Dermis microvascular lymphatic vessel endothelial cell (primary cell): ENCODE data around the gene DDA1. TPM values are rescaled to one million over a fixed set of nuclear protein-coding genes. Genes with fewer than 3 reads are reported as not detected.
A peak's percentile ranks its signal among the peaks of the same experiment; 100 is the strongest.
"Not testable (repeated sequence)": the region's sequence is repeated elsewhere in the genome, so short reads cannot be mapped to it uniquely, and the experiment has no call there.

Source experiments
- DNase-seq, 2 donors: peaks; one replicate each; pipeline versions ENCODE4 v3.0.0 to v3.0.0-alpha.2; 2010; ENCODE audit warnings: low read depth in 2 of 2
- total RNA-seq: library from RNA; depleted of rRNA; stranded (reverse); fragments of >200 nt; gene quantifications from 2 replicates; pipeline ENCODE4 v1.2.1, GENCODE V29; 2014

DDA1 gene
- total RNA-seq, 1 donor from 2014 or later: 18.2 TPM

- no peak for DNase-seq
These were observed 22.6 kb upstream of the DDA1 start for GRCh38 chr19:17286752-17287151.

DNA sequence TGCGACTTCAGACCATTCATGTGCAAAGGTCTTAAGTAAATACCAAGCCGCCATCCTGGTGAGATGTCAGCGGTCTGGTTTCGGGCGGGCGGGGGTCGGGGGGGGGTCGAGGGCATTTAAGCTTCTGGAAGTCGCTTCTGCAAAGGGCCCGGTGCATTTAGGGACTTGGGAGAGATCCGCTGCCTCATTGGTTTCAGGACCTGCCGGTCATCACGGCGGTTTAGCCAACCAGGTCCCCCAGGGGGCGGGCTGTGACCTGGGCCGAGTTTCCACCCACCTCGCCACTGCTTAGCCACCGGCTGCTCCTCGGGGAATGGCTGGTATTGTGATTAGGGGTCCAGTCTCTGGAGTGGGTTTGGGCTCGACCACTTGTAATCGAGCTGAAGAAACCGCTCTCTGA, 19.9 kb upstream of the DDA1 start:
- peak; percentile 86 to 89 for DNase-seq

DNA sequence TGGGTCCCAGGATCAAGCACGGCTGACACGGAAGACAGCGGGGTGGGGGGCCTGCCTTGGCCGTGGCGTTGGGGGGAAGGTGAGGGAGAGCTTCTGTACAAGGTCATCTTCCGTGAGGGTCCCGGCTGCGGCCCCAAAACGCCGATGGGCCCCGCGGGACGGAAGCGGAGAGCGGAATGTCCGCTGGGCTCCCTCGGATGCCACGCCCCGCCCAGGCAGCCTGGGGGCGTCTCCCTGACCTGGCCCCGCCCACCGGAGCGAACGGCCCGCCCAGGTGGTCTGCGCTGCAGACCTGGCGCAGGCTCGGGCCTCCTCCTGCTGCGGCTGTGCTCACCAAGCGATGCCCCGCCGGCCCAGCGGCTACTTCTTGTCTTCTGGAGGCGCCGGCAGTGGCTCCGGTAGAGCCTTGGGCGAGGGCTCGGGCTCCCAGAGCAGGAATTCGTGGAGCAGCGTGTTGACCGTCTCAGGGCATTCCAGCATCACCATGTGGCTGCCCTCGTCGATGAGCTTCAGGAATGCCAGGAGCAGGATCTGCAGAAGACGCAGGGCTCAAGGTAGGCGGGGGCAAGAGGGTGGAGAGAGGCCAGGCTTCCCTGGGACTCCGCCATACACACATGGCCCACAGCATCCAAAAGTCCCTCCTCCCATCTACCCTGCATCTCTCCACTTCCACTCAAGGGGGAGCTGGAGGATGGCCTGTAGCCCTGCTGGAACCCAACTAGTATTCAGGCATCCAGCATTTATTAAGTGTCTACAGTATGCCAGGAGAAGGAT, 16.9 kb upstream of the DDA1 start:
- DNase-seq: peak; percentile 63 to 86

DNA sequence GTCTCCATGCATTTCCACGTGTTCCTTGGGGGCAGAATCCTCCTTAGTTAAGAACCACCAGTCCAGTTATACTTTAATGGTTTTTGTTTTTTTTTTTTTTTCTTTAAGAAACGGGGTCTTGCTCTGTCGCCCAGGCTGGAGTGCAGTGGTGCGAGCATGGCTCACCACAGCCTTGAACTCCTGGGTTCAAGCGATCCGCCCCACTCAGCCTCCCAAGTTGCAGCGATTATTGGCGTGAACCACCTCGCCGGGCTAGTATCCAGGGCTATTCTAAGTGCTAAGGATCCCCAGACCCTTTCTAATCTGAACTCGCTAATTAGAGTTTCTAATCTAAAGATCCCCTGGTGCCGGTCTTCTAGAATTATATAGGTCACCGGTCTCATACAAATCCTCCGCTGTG, 15.8 kb upstream of the DDA1 start:
- no peak for DNase-seq

GRCh38 chr19:17294051-17294891, 15.1 kb upstream of the DDA1 start:
- DNase-seq: peak in 1 of 2 donors; percentile 30

DNA sequence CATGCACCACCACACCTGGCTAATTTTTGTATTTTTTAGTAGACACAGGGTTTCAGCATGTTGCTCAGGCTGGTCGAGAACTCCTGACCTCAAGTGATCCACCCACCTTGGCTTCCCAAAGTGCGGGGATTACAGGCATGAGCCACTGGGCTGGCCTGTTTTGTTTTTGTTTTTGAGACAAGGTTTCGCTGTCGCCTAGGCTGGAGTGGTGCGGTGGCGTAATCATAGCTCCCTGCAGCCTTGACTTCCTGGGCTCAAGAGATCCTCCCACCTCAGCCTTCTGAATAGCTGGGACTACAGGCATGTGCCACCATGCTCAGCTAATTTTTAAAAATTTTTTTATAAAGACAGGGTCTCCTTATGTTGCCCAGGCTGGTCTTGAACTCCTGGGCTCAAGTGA, 13.8 kb upstream of the DDA1 start:
- not testable (repeated sequence) for DNase-seq

GRCh38 chr19:17296273-17296672, 13.1 kb upstream of the DDA1 start:
- peak; percentile 63 to 79 for DNase-seq

DNA sequence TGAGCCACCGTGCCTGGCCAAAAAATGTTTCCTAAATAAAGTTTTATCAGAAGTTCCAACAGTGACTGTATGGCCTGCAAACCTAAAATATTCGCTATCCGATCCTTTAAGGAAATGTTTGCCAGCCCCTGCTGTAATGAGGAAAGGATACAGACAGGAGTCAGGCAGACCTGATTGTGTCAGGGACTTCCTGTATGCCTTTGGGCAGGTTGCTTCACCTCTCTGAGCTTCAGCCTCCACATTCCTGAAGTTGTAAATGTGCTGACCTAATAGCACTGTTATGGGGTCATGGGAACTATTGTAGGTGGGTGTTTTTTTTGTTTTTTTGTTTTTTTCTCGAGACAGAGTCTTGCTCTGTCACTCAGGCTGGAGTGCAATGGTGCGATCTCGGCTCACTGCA, 12.4 kb upstream of the DDA1 start:
- no peak for DNase-seq

- DNase-seq: no peak
These were observed 8.3 kb upstream of the DDA1 start for GRCh38 chr19:17300992-17301619.

GRCh38 chr19:17302391-17303166, 6.8 kb upstream of the DDA1 start:
- no peak for DNase-seq

DNA sequence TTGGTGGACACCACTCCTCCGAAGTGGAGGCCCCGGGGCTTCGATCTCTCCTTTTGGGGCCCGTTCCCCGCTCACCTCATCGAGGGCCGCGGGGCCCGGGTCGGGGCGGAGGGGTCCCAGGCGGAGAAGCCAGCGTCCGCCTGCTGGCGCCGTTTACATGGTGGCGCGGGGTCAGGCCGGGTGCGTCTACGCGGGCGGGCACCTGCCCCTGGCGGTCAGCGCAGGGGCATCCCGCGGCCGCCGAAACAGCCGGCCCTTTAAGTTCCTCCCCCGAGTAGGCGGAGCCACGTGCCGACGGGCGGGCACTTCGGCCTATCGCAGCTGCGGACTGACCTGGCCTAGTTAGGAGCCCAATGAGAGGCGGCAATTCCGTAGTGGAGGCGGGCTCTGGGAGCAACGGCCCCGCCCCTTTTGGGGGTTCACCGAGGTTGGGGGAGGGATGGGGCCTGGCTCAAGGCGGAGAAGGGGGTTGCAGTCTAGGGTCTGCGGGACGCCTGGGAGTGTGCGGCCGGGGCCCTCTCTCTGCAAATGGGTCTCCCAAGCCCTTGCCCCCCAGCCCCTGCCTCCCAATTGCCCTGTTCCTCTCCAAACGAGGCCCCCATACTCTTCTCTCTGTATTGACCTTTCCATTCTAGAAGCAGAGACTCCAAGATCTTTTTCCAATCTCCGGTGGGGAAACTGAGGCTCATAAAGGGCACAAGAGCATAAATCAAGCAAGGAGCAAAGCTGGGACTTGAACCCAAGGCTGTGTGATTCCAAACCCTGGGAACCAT, 6.0 kb upstream of the DDA1 start, which contains the start of gene ABHD8:
ABHD8 (minus strand) TSS at position 259 of the 773 bp plus-strand sequence. CDS start 1,809 bp downstream, outside the sequence.
- DNase-seq: peak; percentile 90 to 95

DNA sequence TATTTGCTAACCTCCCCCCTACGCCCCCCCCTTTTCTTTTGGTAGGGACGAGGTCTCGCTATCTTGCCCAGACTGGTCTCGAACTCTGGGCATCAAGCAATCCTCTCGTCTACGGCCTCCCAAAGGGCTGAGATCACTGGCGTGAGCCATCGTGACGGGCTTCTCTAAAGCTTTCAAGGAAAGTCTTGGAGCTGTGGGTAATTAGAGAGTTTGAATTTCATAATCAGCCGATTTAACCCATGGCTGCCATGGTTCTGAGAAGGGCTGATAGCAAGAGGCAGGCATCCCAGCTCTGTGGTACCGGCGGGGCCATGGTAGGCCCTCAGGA, 5.5 kb upstream of the DDA1 start:
- no peak for DNase-seq

- DNase-seq: no peak
These were observed 4.8 kb upstream of the DDA1 start for GRCh38 chr19:17304386-17305215.

DNA sequence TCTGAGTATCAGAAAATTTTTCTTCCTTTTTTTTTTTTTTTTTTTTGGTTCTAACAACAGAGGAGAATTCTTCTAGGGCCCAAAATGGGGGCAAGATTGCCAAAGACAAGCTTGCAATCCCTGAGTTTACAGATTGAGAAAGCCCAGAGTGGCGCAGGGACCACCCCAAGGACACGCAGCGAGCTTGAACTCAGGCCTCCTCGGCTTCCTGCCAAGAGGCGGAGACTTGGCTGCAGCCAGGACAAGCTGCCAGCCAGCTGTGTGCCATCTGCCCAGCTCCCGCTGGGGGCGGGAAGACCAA, 4.2 kb upstream of the DDA1 start:
- no peak for DNase-seq

DNA sequence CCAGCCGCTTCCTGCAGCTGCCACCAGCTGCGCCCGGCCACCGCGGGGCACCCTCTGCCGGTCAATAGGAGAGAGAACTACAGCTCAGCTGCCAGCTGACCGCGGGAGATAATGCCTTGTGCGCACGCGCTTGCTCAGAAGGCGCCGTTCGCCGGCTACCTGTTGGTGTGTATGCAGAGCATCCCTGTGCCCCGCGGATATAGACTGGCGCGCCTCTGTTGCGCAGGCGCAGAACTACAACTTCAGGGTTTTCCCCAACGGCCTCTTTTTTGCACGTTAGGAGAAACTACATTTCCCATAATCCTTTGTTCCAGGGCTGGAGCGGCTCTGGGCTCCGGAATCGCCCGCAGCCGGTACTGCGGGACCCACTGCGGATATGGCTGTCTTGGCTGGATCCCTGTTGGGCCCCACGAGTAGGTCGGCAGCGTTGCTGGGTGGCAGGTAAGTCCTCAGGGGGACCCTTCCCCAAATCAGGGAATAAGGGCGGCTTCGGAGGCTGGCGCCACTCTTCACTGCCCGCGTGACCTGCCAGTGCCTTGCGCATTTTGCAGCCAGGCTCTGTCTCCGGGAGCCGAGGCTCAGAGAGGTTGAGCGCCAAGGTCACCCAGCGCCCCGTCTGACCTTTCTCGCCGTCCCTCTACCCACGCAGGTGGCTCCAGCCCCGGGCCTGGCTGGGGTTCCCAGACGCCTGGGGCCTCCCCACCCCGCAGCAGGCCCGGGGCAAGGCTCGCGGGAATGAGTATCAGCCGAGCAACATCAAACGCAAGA, 3.7 kb upstream of the DDA1 start, which contains the start of gene MRPL34:
MRPL34 (plus strand) TSS at position 356 of the 768 bp plus-strand sequence; CDS start at position 377, 21 bp downstream.
- peak; percentile 98 to 99 for DNase-seq

DNA sequence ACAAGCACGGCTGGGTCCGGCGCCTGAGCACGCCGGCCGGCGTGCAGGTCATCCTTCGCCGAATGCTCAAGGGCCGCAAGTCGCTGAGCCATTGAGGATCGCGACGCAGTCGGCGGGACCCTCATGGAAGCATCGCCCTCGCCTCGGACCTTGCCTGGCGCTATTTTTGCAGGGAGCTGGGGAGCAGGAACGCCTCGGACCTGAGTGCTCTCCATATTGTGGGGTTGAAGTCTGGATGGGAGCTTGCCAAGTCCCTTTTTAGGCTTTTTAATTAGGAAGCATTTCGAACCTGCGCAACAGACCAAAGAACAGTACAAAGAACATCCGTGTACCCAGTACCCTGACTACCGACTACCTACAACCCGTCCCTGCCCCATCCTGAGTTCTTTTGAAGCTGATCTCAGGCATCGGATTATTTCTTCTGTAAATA, 3.1 kb upstream of the DDA1 start:
- DNase-seq: no peak

DNA sequence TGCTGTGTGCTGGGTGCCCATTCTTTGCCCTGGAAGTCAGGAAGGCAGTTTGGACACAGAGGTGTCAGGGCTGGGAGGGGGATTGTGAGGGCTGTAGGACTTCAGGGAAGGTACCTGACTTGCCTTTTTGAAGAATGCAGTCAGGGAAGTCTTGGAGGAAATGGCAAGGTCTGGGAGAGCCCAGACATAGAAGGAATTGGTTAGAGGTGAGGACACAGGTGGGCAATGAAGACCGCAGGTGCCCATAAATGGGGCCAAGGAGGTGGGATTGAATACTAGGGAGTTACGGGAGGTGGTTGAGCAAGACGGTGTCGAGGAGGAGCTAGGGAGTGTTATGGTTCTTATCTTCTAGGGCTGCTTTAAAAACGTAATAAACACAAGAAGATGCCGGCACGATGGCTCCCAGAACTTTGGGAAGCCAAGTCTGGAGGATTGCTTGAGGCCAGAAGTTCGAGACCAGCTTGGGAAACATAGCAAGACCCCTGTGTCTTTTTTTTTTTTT, 1.4 kb upstream of the DDA1 start:
- DNase-seq: no peak

DNA sequence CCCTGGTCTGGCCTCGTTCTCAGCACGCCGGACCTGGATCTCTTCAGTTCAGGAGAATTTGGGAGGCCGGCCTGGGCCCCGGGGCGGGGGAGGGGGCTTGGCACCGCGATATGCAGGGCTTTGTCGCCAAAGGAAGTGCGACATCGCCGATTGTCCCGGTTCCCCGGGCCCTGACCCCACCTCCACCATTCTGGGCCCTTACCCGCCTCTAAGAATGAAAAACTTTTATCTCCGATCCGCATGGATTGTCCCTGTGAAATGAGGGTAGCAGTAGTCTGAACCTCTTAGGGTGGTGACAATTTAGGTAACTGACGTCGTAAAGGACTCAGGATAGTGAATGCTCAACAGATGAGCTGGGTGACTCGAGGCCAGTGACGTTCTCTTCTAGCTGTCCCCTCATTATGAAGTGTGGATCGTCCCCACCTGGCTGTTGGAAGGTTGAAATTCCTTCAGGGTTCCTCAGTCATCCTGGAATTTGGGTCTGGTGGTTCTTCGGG, 650 bp downstream of the DDA1 start:
- DNase-seq: peak in 1 of 2 donors; percentile 15
